K562 (cell line): ENCODE results near the gene C1orf122. TPM values are rescaled to one million over a fixed set of nuclear protein-coding genes. Genes with fewer than 3 reads are reported as not detected.

ENCODE experiments used
- ATAC-seq: fragments of 200-7000 bp; cut with Tn5 transposase; 3 replicates; pipeline ENCODE4 v1.9.1; 2020; ENCODE audit warnings: moderate library complexity
- BruUV-seq: library from RNA; stranded (reverse); fragments of 400-500 nt; replicated peaks from 2 replicates; lab custom pipeline; 2021; lab: Mats Ljungman, UMichigan
- CTCF ChIA-PET: fragments of 300-600 bp; formaldehyde crosslinking; extraction: SDS; loops from one replicate; lab custom pipeline; 2021; ENCODE audit warnings: low intra/inter-chr PET ratio; lab: Yijun Ruan, JAX
- POLR2A ChIA-PET: fragments of 300-600, 350-650 bp; sonication (Branson Sonifier 250); formaldehyde crosslinking; extraction: SDS; loops from one replicate; lab custom pipeline; 2021; ENCODE audit warnings: antibody characterized with exemption, inconsistent platforms; lab: Yijun Ruan, JAX
- DNase-seq, 4 experiments: peaks; one replicate each; pipeline versions ENCODE4 v3.0.0 to v3.0.0-alpha.2; 2011 to 2018; ENCODE audit warnings: low spot score in 3 of 4, mixed read lengths in 3 of 4; ENCODE audit errors: extremely low read depth in 1 of 4
- FAIRE-seq: peaks from 2 replicates; lab custom pipeline; 2011; peaks lifted over from hg19 to GRCh38; lab: Jason Lieb, UNC
- H2AFZ ChIP-seq: 2 replicates; pipeline ENCODE4 v1.6.0; 2011; ENCODE audit warnings: low read depth, low read length, control low read depth, inconsistent platforms
- H3K27ac ChIP-seq: fragments of 200-600 bp; 3 replicates; pipeline ENCODE4 v1.8.0; 2011; ENCODE audit warnings: low read depth, mild to moderate bottlenecking, control low read depth, inconsistent platforms, low read length, moderate library complexity, mixed read lengths; ENCODE audit errors: extremely low read depth
- H3K27me3 ChIP-seq, 2 experiments: fragments of 300-600 bp in 1 of 2; 2 replicates in 1 of 2; 3 replicates in 1 of 2; pipeline versions ENCODE4 v1.6.0 to v1.8.0; 2011; ENCODE audit warnings: inconsistent platforms in 2 of 2, low read length in 2 of 2, mild to moderate bottlenecking in 1 of 2, mixed read lengths in 1 of 2, moderate library complexity in 1 of 2; ENCODE audit not compliant: control insufficient read depth in 2 of 2, insufficient read depth in 2 of 2
- H3K36me3 ChIP-seq: fragments of 300-600 bp; 3 replicates; pipeline ENCODE4 v1.8.0; 2011; ENCODE audit warnings: mild to moderate bottlenecking, low read length, inconsistent platforms; ENCODE audit not compliant: control insufficient read depth, insufficient read depth
- H3K4me1 ChIP-seq, 2 experiments: fragments of 200-600 bp in 1 of 2; replicated peaks in 1 of 2; 2 replicates in 1 of 2; 3 replicates in 1 of 2; pipeline versions ENCODE4 v1.5.1 to v1.8.0; 2011; ENCODE audit warnings: inconsistent platforms in 2 of 2, low read length in 2 of 2, mild to moderate bottlenecking in 1 of 2, mixed read lengths in 1 of 2, moderate library complexity in 1 of 2; ENCODE audit not compliant: control insufficient read depth in 2 of 2, insufficient read depth in 2 of 2
- H3K4me2 ChIP-seq: 2 replicates; pipeline ENCODE4 v1.6.1; 2011; ENCODE audit warnings: low read length, control low read depth, inconsistent platforms, mixed read lengths; ENCODE audit not compliant: insufficient read depth
- H3K4me3 ChIP-seq: fragments of 200-600 bp; sonication (generic), shearing (Covaris generic); 2 replicates; pipeline ENCODE4 v1.5.1; 2016; ENCODE audit warnings: control low read depth, inconsistent platforms
- H3K79me2 ChIP-seq: fragments of 200-600 bp; 3 replicates; pipeline ENCODE4 v1.8.0; 2011; ENCODE audit warnings: low read length, inconsistent platforms; ENCODE audit not compliant: control insufficient read depth, insufficient read depth
- H3K9ac ChIP-seq, 2 experiments: 2 replicates each; pipeline versions ENCODE4 v1.6.0 to v1.6.1; 2011; ENCODE audit warnings: low read depth in 2 of 2, low read length in 2 of 2, control low read depth in 1 of 2, inconsistent platforms in 1 of 2, mild to moderate bottlenecking in 1 of 2, mixed read lengths in 1 of 2; ENCODE audit not compliant: insufficient read depth in 1 of 2
- H3K9me1 ChIP-seq: one replicate; pipeline ENCODE4 v1.6.0; 2011; ENCODE audit warnings: inconsistent platforms, mild to moderate bottlenecking, low read length, moderate library complexity; ENCODE audit not compliant: control insufficient read depth, insufficient read depth
- H3K9me3 ChIP-seq: replicated peaks from 2 replicates; pipeline ENCODE4 v1.5.1; 2011; ENCODE audit warnings: low read depth, low read length, inconsistent platforms; ENCODE audit not compliant: control insufficient read depth, insufficient read depth
- H4K20me1 ChIP-seq: replicated peaks from 2 replicates; pipeline ENCODE4 v1.6.1; 2011; ENCODE audit warnings: low read length, inconsistent platforms, mixed read lengths; ENCODE audit not compliant: control insufficient read depth, insufficient read depth
- ARNT ChIP-seq, 2 experiments: fragments of 450-650 bp; IDR thresholded peaks; 2 replicates each; pipeline ENCODE4 v1.6.1; 2016; ENCODE audit warnings: mild to moderate bottlenecking in 1 of 2
- ATF4 ChIP-seq: fragments of 450-650 bp; formaldehyde crosslinking; IDR thresholded peaks from 2 replicates; pipeline ENCODE4 v1.4.0; 2022; ENCODE audit warnings: mild to moderate bottlenecking, moderate library complexity
- CREB5 ChIP-seq: fragments of 250-450 bp; sonication (Bioruptor Pico); IDR thresholded peaks from 2 replicates; pipeline ENCODE4 v1.5.0; 2020; ENCODE audit warnings: mild to moderate bottlenecking
- MNT ChIP-seq, 2 experiments: fragments of 450-650 bp; conservative IDR thresholded peaks; 2 replicates each; pipeline ENCODE4 v1.6.1; 2017; ENCODE audit warnings: mild to moderate bottlenecking in 2 of 2, moderate library complexity in 2 of 2
- REST ChIP-seq, 2 experiments: fragments of 450-650 bp; formaldehyde crosslinking in 1 of 2; IDR thresholded peaks; 2 replicates each; pipeline versions ENCODE4 v1.4.0 to v1.6.1; 2014 to 2020; ENCODE audit warnings: mild to moderate bottlenecking in 2 of 2, borderline replicate concordance in 1 of 2, low read depth in 1 of 2
- XRCC5 ChIP-seq: fragments of 200-400 bp; formaldehyde crosslinking; IDR thresholded peaks from 2 replicates; pipeline ENCODE4 v1.6.1; 2017; ENCODE audit warnings: low read depth, mild to moderate bottlenecking, low read length
- ZNF232 ChIP-seq: sonication (generic); formaldehyde crosslinking; IDR thresholded peaks from 2 replicates; pipeline ENCODE4 v1.8.0; 2022; ENCODE audit warnings: mild to moderate bottlenecking, missing genetic modification reagents
- WGBS: fragments of 100-300 bp; shearing (Covaris generic); methylation state at CpG from one replicate; pipeline ENCODE4 v1.1.6; 2016; ENCODE audit warnings: low coverage, mixed read lengths; ENCODE audit not compliant: insufficient coverage; ENCODE audit errors: missing lambda C conversion rate; 5-methylcytosine and 5-hydroxymethylcytosine counted together
- in situ Hi-C: fragments of 300-500 bp; cut with MboI; formaldehyde crosslinking; loops from 4 replicates; pipeline ENCODE4 v1.15.0; 2018; ENCODE audit warnings: inconsistent platforms, mixed read lengths
- intact Hi-C: fragments of 100-400 bp; cut with micrococcal nuclease; formaldehyde crosslinking; loops from 2 replicates; pipeline ENCODE4 v1.14.2; 2022
- polyA plus RNA-seq, 8 experiments: library from polyadenylated mRNA; depleted of rRNA in 4 of 8; stranded (reverse) in 5 of 8; unstranded in 3 of 8; fragments of >200 nt; fragmentation: Nextera tagmentation in 2 of 8; fragmentation: Illumina TruSeq in 1 of 8; extraction: Ambion mirVana in 2 of 8; extraction: Trizol in 1 of 8; gene quantifications; 2 replicates each; pipeline versions ENCODE4 v1.2.1 to v1.2.3, GENCODE V29; 2011 to 2014; ENCODE audit warnings: inconsistent platforms in 1 of 8, missing spikeins in 1 of 8
- total RNA-seq, 7 experiments: library from RNA; depleted of rRNA in 6 of 7; stranded (reverse); fragments of >200 nt in 6 of 7; fragmentation: Illumina TruSeq in 2 of 7; extraction: Trizol in 2 of 7; gene quantifications; 2 replicates each; pipeline versions ENCODE4 v1.2.1 to v1.2.3, GENCODE V29; 2011 to 2021; ENCODE audit warnings: low replicate concordance in 1 of 7

Gene C1orf122
- total and polyA plus RNA-seq, 9 of the 15 experiments (the other 6 are each of a cell fraction or from before 2014, with no cell fraction given), result 3.6 to 70.9 (median 17.3) TPM

DNA sequence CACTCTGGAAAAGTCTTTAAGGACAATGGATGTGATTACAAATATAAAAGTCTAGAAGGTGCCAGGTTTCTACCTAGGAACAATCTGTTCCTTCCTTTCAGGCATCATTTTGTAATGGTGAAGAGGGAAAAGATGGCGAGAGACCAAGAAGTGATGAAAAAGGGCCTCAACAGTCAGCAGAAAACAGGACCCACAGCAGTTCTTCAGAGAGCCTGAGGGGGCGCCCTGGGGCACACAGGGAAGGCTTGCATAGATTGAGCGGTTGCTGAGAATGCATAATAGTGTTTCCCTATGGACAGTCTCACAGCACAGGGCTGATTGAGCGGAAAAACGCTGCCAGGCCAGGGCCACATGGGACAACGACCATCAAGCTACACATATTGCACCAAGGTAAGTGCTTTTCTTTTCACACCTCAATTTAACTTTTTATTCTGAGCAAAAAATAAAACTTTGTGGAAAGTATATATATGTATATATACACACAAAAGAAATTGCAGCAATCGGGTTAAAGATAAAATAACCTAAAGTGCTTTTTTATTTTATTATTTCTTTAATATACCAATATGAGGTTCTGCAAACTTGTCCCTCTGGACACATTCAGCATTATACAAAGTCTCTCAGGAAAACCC, 3.6 kb downstream of the C1orf122 start:
- peak; percentile 89 for FAIRE-seq
- Histone ChIP-seq H3K36me3 (peaks cover 57% of the 10 kb centered on the region), H3K9me3 (no peaks in the 10 kb centered on the region), H3K9ac (no peak overlapping the region), H3K27me3 (no peaks in the 10 kb centered on the region), H3K79me2 (peaks cover 39% of the 10 kb centered on the region), H3K4me2 (no peak overlapping the region), H3K4me1 (peaks cover 18 to 24% of the 10 kb centered on the region in 2 experiments; a peak in 4 of 5 replicates), H3K4me3 (no peak overlapping the region), H4K20me1 (peaks cover 12% of the 10 kb centered on the region), H3K27ac (no peak overlapping the region), H3K9me1 (peaks cover 3% of the 10 kb centered on the region), H2AFZ (no peak overlapping the region)
- ChIA-PET POLR2A (no interaction called here), CTCF (interaction anchor here (0.6 kb wide), 1 partner anchor 49 kb away, joined by 3 read pairs; no protein-coding TSS in a partner anchor)
- BruUV-seq, result no TSS peak
- WGBS, result 12% methylated on average over 7 of the region's 7 CpGs
- ATAC-seq, result peak; percentile 73
- peak; percentile 63 to 90 (median 74) for DNase-seq
- intact Hi-C loops (loop anchor here (2.0 to 10.0 kb wide), 2 partner anchors 48 to 164 kb away; partner anchors contain the start of gene MTF1), in situ Hi-C loops (no loop called here)
- no peak for TF ChIP-seq ZNF232 (CRISPR knock-in tag)
- no peak for TF ChIP-seq CREB5 (CRISPR knock-in tag)
- TF ChIP-seq ARNT (IDR thresholded peaks at IDR 0.05), result peak in 1 of 2 experiments; percentile 33; a peak in 1 of 4 replicates
- peak; percentile 93 for TF ChIP-seq XRCC5
- peak in 1 of 2 experiments; percentile 34; a peak in 1 of 4 replicates for TF ChIP-seq MNT (conservative IDR thresholded peaks at IDR 0.05)
- TF ChIP-seq ATF4, result no peak
- TF ChIP-seq REST (IDR thresholded peaks at IDR 0.05; ENCODE audit: borderline replicate concordance), result no peak; the same call in 1 of the 2 replicates
- no peak for TF ChIP-seq REST (CRISPR knock-in tag; IDR thresholded peaks at IDR 0.05; ENCODE audit: low read depth)
